ENCODE data around the gene AQP11. TPM values are rescaled to one million over a fixed set of nuclear protein-coding genes. Genes with fewer than 3 reads are reported as not detected.
A peak's percentile ranks its signal among the peaks of the same experiment; 100 is the strongest.

The AQP11 gene
- polyA plus RNA-seq, 2 donors: 0.06 TPM; not detected in 1

DNA sequence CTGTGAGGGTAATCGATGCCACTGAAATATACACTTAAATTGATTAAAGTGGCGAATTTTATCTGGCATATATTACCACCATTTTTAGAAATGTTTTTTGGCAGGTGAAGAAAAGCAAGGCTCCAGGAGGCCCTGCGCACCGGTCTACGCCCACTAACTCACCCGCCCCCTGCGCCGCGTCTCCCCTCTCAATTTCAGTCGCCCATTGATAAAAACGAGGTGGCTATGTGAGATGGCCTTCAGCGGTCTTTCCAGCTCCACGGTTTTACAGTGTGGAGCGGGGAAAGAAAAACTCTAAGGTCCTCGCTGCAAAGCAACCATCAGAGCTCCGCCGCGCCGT is 602 bp upstream of the AQP11 start:
- no peaks in the 10 kb centered on the region for H3K36me3 ChIP-seq (ENCODE audit: control insufficient read depth in 2 of 2, insufficient read depth in 2 of 2, low read length in 1 of 2)
- peak overlapping the region in 1 of 2 donors; percentile 65 for H3K27ac ChIP-seq (ENCODE audit: low read depth in 2 of 2, low read length in 1 of 2)
- peak overlapping the region; percentile 48 to 66 for H3K4me3 ChIP-seq (ENCODE audit: low read depth in 1 of 2, low read length in 2 of 2)
- H3K9me3 ChIP-seq (ENCODE audit: control insufficient read depth in 2 of 2, insufficient read depth in 1 of 2, low read depth in 1 of 2, low read length in 1 of 2): no peaks in the 10 kb centered on the region
- H3K27me3 ChIP-seq (ENCODE audit: control insufficient read depth in 1 of 2, insufficient read depth in 2 of 2, low read length in 2 of 2): no peaks in the 10 kb centered on the region
- peaks cover 4 to 6% of the 10 kb centered on the region in 2 donors for H3K4me1 ChIP-seq (ENCODE audit: control insufficient read depth in 2 of 2, insufficient read depth in 2 of 2, low read length in 1 of 2)
- 2% methylated on average over 19 of the region's 19 CpGs for WGBS, 2 donors

DNA sequence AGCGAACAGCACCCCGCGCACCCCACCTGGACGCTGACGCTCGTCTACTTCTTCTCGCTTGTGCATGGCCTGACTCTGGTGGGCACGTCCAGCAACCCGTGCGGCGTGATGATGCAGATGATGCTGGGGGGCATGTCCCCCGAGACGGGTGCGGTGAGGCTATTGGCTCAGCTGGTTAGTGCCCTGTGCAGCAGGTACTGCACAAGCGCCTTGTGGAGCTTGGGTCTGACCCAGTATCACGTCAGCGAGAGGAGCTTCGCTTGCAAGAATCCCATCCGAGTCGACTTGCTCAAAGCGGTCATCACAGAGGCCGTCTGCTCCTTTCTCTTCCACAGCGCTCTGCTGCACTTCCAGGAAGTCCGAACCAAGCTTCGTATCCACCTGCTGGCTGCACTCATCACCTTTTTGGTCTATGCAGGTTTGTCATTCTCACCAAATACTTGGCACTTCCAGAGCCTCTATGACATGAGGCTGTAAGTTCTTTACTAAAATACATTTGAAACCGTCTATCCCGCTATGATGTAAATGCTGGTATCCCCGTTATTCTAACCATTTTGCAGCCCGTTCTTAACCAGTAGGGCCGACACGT is 535 bp downstream of the AQP11 start:
- no peaks in the 10 kb centered on the region for H3K36me3 ChIP-seq (ENCODE audit: control insufficient read depth in 2 of 2, insufficient read depth in 2 of 2, low read length in 1 of 2)
- peaks cover 4 to 6% of the 10 kb centered on the region in 2 donors for H3K4me1 ChIP-seq (ENCODE audit: control insufficient read depth in 2 of 2, insufficient read depth in 2 of 2, low read length in 1 of 2)
- H3K9me3 ChIP-seq (ENCODE audit: control insufficient read depth in 2 of 2, insufficient read depth in 1 of 2, low read depth in 1 of 2, low read length in 1 of 2): no peaks in the 10 kb centered on the region
- WGBS, 2 donors: 7% methylated on average over 31 of the region's 31 CpGs
- peak overlapping the region in 1 of 2 donors; percentile 1 for H3K27ac ChIP-seq (ENCODE audit: low read depth in 2 of 2, low read length in 1 of 2)
- H3K27me3 ChIP-seq (ENCODE audit: control insufficient read depth in 1 of 2, insufficient read depth in 2 of 2, low read length in 2 of 2): no peaks in the 10 kb centered on the region
- H3K4me3 ChIP-seq (ENCODE audit: low read depth in 1 of 2, low read length in 2 of 2): peak overlapping the region; percentile 48 to 66

DNA sequence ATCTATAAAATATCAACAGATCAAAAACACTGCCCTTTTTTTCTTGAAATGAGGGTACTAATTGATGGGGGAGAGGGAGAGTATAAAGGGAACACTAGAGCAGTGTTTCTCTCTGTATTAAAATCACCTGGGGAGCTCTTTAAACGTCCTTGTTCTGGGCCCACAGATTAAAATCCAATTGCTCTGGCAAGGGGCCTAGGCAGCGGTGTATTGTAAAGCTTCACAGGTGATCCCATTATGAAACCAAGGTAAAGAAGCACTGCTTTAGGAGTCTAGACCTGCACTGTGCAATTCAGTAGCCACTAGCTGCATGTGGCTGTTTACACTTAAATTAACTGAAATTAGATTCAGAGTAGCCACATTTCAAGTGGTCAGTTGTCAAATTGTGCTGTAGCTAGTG is 3.0 kb downstream of the AQP11 start:
- H3K4me1 ChIP-seq (ENCODE audit: control insufficient read depth in 2 of 2, insufficient read depth in 2 of 2, low read length in 1 of 2): peaks cover 4 to 6% of the 10 kb centered on the region in 2 donors
- no peaks in the 10 kb centered on the region for H3K36me3 ChIP-seq (ENCODE audit: control insufficient read depth in 2 of 2, insufficient read depth in 2 of 2, low read length in 1 of 2)
- H3K27ac ChIP-seq (ENCODE audit: low read depth in 2 of 2, low read length in 1 of 2): no peak overlapping the region
- H3K9me3 ChIP-seq (ENCODE audit: control insufficient read depth in 2 of 2, insufficient read depth in 1 of 2, low read depth in 1 of 2, low read length in 1 of 2): no peaks in the 10 kb centered on the region
- no peaks in the 10 kb centered on the region for H3K27me3 ChIP-seq (ENCODE audit: control insufficient read depth in 1 of 2, insufficient read depth in 2 of 2, low read length in 2 of 2)
- no peak overlapping the region for H3K4me3 ChIP-seq (ENCODE audit: low read depth in 1 of 2, low read length in 2 of 2)
- 53 to 62% methylated on average over 2 of the region's 2 CpGs for WGBS, 2 donors

DNA sequence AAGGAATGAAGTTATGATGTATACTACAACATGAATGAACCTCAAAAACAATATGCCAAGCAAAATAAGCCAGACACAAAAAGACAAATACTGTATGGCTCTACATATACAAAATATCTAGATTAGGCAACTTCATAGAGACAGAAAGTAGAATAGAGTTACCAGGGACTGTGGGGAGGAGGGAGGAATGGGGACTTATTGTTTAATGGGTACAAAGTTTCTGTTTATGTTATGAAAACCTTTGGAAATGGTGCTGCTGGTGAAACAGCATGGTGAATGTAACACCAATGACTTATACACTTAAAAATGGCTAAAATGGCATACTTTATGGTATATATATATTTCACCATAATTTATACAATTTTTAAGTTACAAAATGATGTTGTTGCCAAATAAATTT is 4.1 kb downstream of the AQP11 start:
- Histone ChIP-seq H3K4me1 (ENCODE audit: control insufficient read depth in 2 of 2, insufficient read depth in 2 of 2, low read length in 1 of 2) (peaks cover 0 to 6% of the 10 kb centered on the region in 2 donors), H3K27me3 (ENCODE audit: control insufficient read depth in 1 of 2, insufficient read depth in 2 of 2, low read length in 2 of 2) (no peaks in the 10 kb centered on the region), H3K27ac (ENCODE audit: low read depth in 2 of 2, low read length in 1 of 2) (no peak overlapping the region), H3K9me3 (ENCODE audit: control insufficient read depth in 2 of 2, insufficient read depth in 1 of 2, low read depth in 1 of 2, low read length in 1 of 2) (no peaks in the 10 kb centered on the region), H3K4me3 (ENCODE audit: low read depth in 1 of 2, low read length in 2 of 2) (no peak overlapping the region), H3K36me3 (ENCODE audit: control insufficient read depth in 2 of 2, insufficient read depth in 2 of 2, low read length in 1 of 2) (no peaks in the 10 kb centered on the region)

DNA sequence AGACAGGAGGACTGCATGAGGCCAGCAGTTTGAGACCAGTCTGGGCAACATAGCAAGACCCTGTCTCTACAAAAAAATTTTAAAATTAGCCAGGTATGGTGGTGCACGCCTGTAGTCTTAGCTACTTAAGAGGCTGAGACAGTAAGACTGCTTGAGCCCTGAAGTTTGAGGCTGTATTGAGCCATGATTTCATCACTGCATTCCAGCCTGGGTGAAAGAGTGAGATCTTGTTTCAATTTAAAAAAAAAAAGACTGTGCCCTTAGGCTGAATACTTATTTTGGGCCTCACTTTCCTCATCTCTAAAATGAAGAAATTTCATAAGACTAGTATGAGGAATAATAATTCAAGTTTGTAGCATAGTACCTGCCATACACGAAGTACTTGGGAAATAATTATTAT is 6.9 kb downstream of the AQP11 start:
- Histone ChIP-seq H3K36me3 (ENCODE audit: control insufficient read depth in 2 of 2, insufficient read depth in 2 of 2, low read length in 1 of 2) (no peaks in the 10 kb centered on the region), H3K4me1 (ENCODE audit: control insufficient read depth in 2 of 2, insufficient read depth in 2 of 2, low read length in 1 of 2) (no peaks in the 10 kb centered on the region), H3K4me3 (ENCODE audit: low read depth in 1 of 2, low read length in 2 of 2) (no peak overlapping the region), H3K27ac (ENCODE audit: low read depth in 2 of 2, low read length in 1 of 2) (no peak overlapping the region), H3K27me3 (ENCODE audit: control insufficient read depth in 1 of 2, insufficient read depth in 2 of 2, low read length in 2 of 2) (no peaks in the 10 kb centered on the region), H3K9me3 (ENCODE audit: control insufficient read depth in 2 of 2, insufficient read depth in 1 of 2, low read depth in 1 of 2, low read length in 1 of 2) (no peaks in the 10 kb centered on the region)
- 91 to 98% methylated on average over 2 of the region's 2 CpGs for WGBS, 2 donors

DNA sequence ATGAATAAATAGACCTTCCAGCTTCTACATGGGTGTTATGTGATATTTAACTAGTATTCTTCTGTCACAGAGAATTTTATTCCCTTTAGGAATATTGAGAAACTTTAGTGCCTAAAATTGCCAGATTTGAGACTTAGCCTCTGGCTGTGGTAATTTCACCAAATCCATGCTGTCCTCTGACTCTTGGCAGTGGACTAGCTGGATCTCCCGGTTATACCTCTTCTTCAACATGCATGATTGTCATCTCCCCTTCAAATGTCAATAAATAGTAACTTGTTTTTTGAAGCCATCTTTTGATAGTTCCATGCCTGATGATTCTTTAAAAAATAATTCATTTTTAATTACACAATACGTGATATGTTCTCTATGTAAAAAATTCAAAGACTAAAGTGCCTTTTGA is 8.4 kb downstream of the AQP11 start:
- Histone ChIP-seq H3K36me3 (ENCODE audit: control insufficient read depth in 2 of 2, insufficient read depth in 2 of 2, low read length in 1 of 2) (no peaks in the 10 kb centered on the region), H3K27ac (ENCODE audit: low read depth in 2 of 2, low read length in 1 of 2) (no peak overlapping the region), H3K27me3 (ENCODE audit: control insufficient read depth in 1 of 2, insufficient read depth in 2 of 2, low read length in 2 of 2) (no peaks in the 10 kb centered on the region), H3K4me1 (ENCODE audit: control insufficient read depth in 2 of 2, insufficient read depth in 2 of 2, low read length in 1 of 2) (no peaks in the 10 kb centered on the region), H3K9me3 (ENCODE audit: control insufficient read depth in 2 of 2, insufficient read depth in 1 of 2, low read depth in 1 of 2, low read length in 1 of 2) (no peaks in the 10 kb centered on the region), H3K4me3 (ENCODE audit: low read depth in 1 of 2, low read length in 2 of 2) (no peak overlapping the region)
- 72 to 87% methylated on average over 2 of the region's 2 CpGs for WGBS, 2 donors

DNA sequence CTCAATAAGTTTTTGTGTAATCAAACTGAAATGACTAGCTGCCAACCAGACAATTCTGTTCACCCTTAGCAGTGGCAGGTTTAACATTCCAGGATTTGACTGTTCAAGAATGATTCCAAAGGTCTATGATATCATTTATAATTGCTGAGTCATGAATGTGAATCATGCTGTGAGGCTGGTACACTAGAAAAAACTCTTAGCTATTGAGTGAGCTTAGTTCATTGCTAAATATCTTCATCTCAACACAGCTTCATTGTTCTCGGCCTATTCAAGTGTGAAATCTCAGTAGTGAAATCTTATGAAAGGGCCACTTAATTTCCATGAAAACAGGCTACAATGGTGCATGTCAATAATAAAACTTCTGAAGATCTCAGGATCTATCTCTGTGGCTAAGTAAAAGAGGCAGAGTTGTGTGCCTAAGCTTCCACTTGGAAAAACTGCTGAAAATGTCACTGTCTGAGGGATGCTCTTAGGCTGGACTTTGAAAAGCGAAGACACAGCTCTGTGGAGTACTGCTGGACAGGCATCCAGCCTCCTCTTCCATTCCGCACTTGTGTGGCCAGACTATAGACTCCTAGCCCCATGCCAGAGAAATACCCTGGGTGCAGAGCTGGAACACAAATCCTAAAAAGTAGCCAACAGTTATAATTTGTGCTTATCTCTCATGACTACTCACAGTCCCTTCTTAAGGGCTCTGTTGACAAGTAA is 12.8 kb downstream of the AQP11 start:
- no peaks in the 10 kb centered on the region for H3K36me3 ChIP-seq (ENCODE audit: control insufficient read depth in 2 of 2, insufficient read depth in 2 of 2, low read length in 1 of 2)
- no peak overlapping the region for H3K4me3 ChIP-seq (ENCODE audit: low read depth in 1 of 2, low read length in 2 of 2)
- 83 to 89% methylated on average over 3 of the region's 3 CpGs for WGBS, 2 donors
- H3K27ac ChIP-seq (ENCODE audit: low read depth in 2 of 2, low read length in 1 of 2): no peak overlapping the region
- no peaks in the 10 kb centered on the region for H3K9me3 ChIP-seq (ENCODE audit: control insufficient read depth in 2 of 2, insufficient read depth in 1 of 2, low read depth in 1 of 2, low read length in 1 of 2)
- no peaks in the 10 kb centered on the region for H3K4me1 ChIP-seq (ENCODE audit: control insufficient read depth in 2 of 2, insufficient read depth in 2 of 2, low read length in 1 of 2)
- no peaks in the 10 kb centered on the region for H3K27me3 ChIP-seq (ENCODE audit: control insufficient read depth in 1 of 2, insufficient read depth in 2 of 2, low read length in 2 of 2)

DNA sequence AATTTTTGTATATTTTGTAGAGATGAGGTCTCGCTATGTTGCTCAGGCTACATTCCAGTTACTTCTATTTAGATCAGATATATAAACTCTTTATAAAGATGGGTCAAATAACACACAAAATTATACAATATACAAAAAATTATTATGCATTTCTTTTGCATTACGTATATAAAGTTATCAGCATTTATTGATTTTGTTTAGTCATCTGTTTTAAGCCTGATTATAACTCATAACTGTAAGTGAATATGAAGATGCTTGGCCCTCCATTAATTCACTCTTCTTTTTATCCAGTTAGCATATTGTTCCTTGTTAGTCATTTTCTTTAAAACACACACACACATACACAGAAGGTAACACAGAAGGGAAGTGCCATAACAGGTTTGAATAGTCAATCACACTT is 14.5 kb downstream of the AQP11 start:
- 94 to 97% methylated on average over 2 of the region's 2 CpGs for WGBS, 2 donors
- H3K9me3 ChIP-seq (ENCODE audit: control insufficient read depth in 2 of 2, insufficient read depth in 1 of 2, low read depth in 1 of 2, low read length in 1 of 2): no peaks in the 10 kb centered on the region
- no peak overlapping the region for H3K4me3 ChIP-seq (ENCODE audit: low read depth in 1 of 2, low read length in 2 of 2)
- no peak overlapping the region for H3K27ac ChIP-seq (ENCODE audit: low read depth in 2 of 2, low read length in 1 of 2)
- H3K36me3 ChIP-seq (ENCODE audit: control insufficient read depth in 2 of 2, insufficient read depth in 2 of 2, low read length in 1 of 2): no peaks in the 10 kb centered on the region
- H3K4me1 ChIP-seq (ENCODE audit: control insufficient read depth in 2 of 2, insufficient read depth in 2 of 2, low read length in 1 of 2): no peaks in the 10 kb centered on the region
- H3K27me3 ChIP-seq (ENCODE audit: control insufficient read depth in 1 of 2, insufficient read depth in 2 of 2, low read length in 2 of 2): no peaks in the 10 kb centered on the region

DNA sequence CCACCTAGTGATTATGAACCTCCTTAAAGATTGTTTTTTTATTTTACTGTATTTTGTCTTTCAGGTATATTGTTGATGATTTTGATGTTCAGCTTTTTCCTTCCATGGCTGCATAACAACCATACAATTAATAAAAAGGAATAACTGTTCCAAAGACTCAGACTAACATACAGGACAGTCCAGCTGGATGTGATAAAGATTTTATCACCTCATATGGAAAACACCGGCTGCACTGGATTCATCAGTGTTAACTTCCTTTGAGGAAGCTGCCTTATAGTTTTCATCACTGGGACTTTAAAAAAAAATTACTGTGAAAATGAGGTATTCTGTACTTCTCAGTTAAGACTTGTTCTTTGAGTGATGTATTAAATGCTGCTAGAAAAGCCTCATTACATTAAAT is 19.5 kb downstream of the AQP11 start:
- no peak overlapping the region for H3K4me3 ChIP-seq (ENCODE audit: low read depth in 1 of 2, low read length in 2 of 2)
- no peaks in the 10 kb centered on the region for H3K9me3 ChIP-seq (ENCODE audit: control insufficient read depth in 2 of 2, insufficient read depth in 1 of 2, low read depth in 1 of 2, low read length in 1 of 2)
- no peaks in the 10 kb centered on the region for H3K27me3 ChIP-seq (ENCODE audit: control insufficient read depth in 1 of 2, insufficient read depth in 2 of 2, low read length in 2 of 2)
- H3K27ac ChIP-seq (ENCODE audit: low read depth in 2 of 2, low read length in 1 of 2): no peak overlapping the region
- no peaks in the 10 kb centered on the region for H3K4me1 ChIP-seq (ENCODE audit: control insufficient read depth in 2 of 2, insufficient read depth in 2 of 2, low read length in 1 of 2)
- H3K36me3 ChIP-seq (ENCODE audit: control insufficient read depth in 2 of 2, insufficient read depth in 2 of 2, low read length in 1 of 2): peaks cover 0 to 3% of the 10 kb centered on the region in 2 donors
- 70 to 78% methylated on average over 1 of the region's 1 CpG for WGBS, 2 donors

DNA sequence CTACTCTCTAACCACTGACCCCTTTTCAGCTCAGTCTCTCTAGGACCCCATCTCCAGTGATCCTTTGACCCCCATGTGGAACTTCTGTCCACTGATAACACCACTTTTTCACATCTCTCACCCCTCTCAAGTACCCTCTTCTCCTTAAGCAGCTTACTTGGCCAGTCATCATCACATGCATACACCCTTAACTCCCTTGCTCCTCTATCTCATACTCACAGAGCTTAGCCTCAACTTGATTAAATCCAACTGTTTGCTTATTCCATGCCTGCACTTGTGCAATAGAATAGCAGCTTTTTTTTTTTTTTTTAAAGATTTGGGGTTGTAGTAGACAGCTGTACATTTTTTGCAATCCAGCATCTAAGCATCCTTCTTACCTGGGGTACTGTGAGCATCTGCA is 22.2 kb downstream of the AQP11 start:
- Histone ChIP-seq H3K27ac (ENCODE audit: low read depth in 2 of 2, low read length in 1 of 2) (no peak overlapping the region), H3K9me3 (ENCODE audit: control insufficient read depth in 2 of 2, insufficient read depth in 1 of 2, low read depth in 1 of 2, low read length in 1 of 2) (no peaks in the 10 kb centered on the region), H3K4me1 (ENCODE audit: control insufficient read depth in 2 of 2, insufficient read depth in 2 of 2, low read length in 1 of 2) (no peaks in the 10 kb centered on the region), H3K36me3 (ENCODE audit: control insufficient read depth in 2 of 2, insufficient read depth in 2 of 2, low read length in 1 of 2) (peaks cover 0 to 13% of the 10 kb centered on the region in 2 donors), H3K4me3 (ENCODE audit: low read depth in 1 of 2, low read length in 2 of 2) (no peak overlapping the region), H3K27me3 (ENCODE audit: control insufficient read depth in 1 of 2, insufficient read depth in 2 of 2, low read length in 2 of 2) (no peaks in the 10 kb centered on the region)
